ENCODE data around the gene CD300LB.
"Not testable (repeated sequence)": the region's sequence is repeated elsewhere in the genome, so short reads cannot be mapped to it uniquely, and the experiment has no call there.

CD300LB gene

DNA sequence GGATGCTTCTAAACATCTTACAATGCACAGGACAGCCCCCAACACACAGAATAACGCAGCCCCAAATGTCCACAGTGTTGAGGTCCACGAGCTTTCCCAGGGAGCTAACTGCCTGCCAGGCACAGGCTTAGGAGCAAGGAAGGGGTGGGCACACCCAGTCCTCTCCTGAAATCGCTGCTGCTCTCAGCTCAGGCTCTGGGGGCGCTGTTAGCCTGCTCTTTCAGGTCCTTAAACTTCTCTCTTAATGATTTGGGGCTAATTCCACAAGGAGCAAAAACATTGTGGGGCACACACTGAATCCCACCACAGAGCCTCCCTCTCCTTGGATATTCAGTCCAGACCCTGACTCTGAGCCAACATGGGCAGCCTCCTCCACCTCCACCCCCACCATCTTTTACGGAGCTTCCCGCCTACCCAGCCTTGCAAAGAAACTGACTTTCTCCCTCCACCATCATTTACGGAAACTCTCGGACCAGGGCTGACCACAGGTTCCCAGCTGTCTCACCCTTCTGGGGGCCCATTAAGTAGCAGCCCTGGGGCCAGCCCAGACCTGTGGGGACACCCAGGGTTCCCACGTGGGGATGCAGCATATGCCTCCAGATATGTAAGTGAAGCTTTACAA, 35.0 kb upstream of the CD300LB start:
- ChIA-PET CTCF (interaction anchor here (0.6 to 2.0 kb wide), 22 partner anchors 8 to 205 kb away, joined by 3 to 22 read pairs (median 4); partner anchors contain the start of genes CD300C and RAB37), POLR2A (interaction anchor here (0.6 kb wide), 1 partner anchor 210 kb away, joined by 3 read pairs; the partner anchor contains the start of gene NAT9)
- TF ChIP-seq ARNT (IDR thresholded peaks at IDR 0.05) (no peak), CTBP1 (IDR thresholded peaks at IDR 0.05; ENCODE audit: borderline replicate concordance) (no peak), TARDBP (IDR thresholded peaks at IDR 0.05) (no peak), SP1 (IDR thresholded peaks at IDR 0.05) (no peak), NFRKB (IDR thresholded peaks at IDR 0.05) (no peak)
- DNase-seq (ENCODE audit: extremely low spot score), result peak; percentile 74

- DNase-seq (ENCODE audit: extremely low spot score), result no peak
- CTCF ChIA-PET, result interaction anchor here (0.6 to 0.7 kb wide), 2 partner anchors 442 to 1467 kb away, joined by 3 read pairs; no protein-coding TSS in a partner anchor
- TF ChIP-seq L3MBTL2 (conservative IDR thresholded peaks at IDR 0.05), result no peak
- no peak for TF ChIP-seq FOXM1 (IDR thresholded peaks at IDR 0.05; ENCODE audit: borderline replicate concordance)
- no peak for TF ChIP-seq CTBP1 (IDR thresholded peaks at IDR 0.05; ENCODE audit: borderline replicate concordance)
- no peak for TF ChIP-seq ZNF384 (IDR thresholded peaks at IDR 0.05)
- TF ChIP-seq ELF4 (IDR thresholded peaks at IDR 0.05), result no peak
- no peak for TF ChIP-seq FOXA1 (IDR thresholded peaks at IDR 0.05)
- TF ChIP-seq NFRKB (IDR thresholded peaks at IDR 0.05), result no peak
- TF ChIP-seq, protein P1, sequence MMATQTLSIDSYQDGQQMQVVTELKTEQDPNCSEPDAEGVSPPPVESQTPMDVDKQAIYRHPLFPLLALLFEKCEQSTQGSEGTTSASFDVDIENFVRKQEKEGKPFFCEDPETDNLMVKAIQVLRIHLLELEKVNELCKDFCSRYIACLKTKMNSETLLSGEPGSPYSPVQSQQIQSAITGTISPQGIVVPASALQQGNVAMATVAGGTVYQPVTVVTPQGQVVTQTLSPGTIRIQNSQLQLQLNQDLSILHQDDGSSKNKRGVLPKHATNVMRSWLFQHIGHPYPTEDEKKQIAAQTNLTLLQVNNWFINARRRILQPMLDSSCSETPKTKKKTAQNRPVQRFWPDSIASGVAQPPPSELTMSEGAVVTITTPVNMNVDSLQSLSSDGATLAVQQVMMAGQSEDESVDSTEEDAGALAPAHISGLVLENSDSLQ (IDR thresholded peaks at IDR 0.05), result no peak
- TF ChIP-seq TARDBP (IDR thresholded peaks at IDR 0.05), result no peak
- no peak for TF ChIP-seq LEF1 (IDR thresholded peaks at IDR 0.05; ENCODE audit: borderline replicate concordance)
- no peak for TF ChIP-seq BHLHE40 (IDR thresholded peaks at IDR 0.05; ENCODE audit: borderline replicate concordance)
- no peak for TF ChIP-seq SP1 (IDR thresholded peaks at IDR 0.05)
- TF ChIP-seq FOXK2 (IDR thresholded peaks at IDR 0.05), result no peak
- POLR2A ChIA-PET, result no interaction called here
Measured at GRCh38 chr17:74565126-74565525, 33.9 kb upstream of the CD300LB start.

GRCh38 chr17:74563358-74563757, 32.1 kb upstream of the CD300LB start:
- ChIA-PET POLR2A (no interaction called here), CTCF (no interaction called here)
- TF ChIP-seq FOXK2 (IDR thresholded peaks at IDR 0.05) (no peak), ELF4 (IDR thresholded peaks at IDR 0.05) (no peak), SP1 (IDR thresholded peaks at IDR 0.05) (no peak), L3MBTL2 (conservative IDR thresholded peaks at IDR 0.05) (no peak), ARNT (IDR thresholded peaks at IDR 0.05) (no peak), FOXM1 (IDR thresholded peaks at IDR 0.05; ENCODE audit: borderline replicate concordance) (no peak), LEF1 (IDR thresholded peaks at IDR 0.05; ENCODE audit: borderline replicate concordance) (no peak), FOXA1 (IDR thresholded peaks at IDR 0.05) (no peak), ZNF384 (IDR thresholded peaks at IDR 0.05) (no peak), TARDBP (IDR thresholded peaks at IDR 0.05) (no peak), NFRKB (IDR thresholded peaks at IDR 0.05) (no peak), SUZ12 (IDR thresholded peaks at IDR 0.05) (no peak), BHLHE40 (IDR thresholded peaks at IDR 0.05; ENCODE audit: borderline replicate concordance) (no peak)
- DNase-seq (ENCODE audit: extremely low spot score), result no peak

GRCh38 chr17:74561586-74561985, 30.3 kb upstream of the CD300LB start:
- ChIA-PET CTCF (interaction anchor here (0.7 kb wide), 1 partner anchor 40 kb away, joined by 4 read pairs; no protein-coding TSS in a partner anchor), POLR2A (no interaction called here)
- TF ChIP-seq TARDBP (IDR thresholded peaks at IDR 0.05), result no peak
- TF ChIP-seq BHLHE40 (IDR thresholded peaks at IDR 0.05; ENCODE audit: borderline replicate concordance), result no peak
- no peak for DNase-seq (ENCODE audit: extremely low spot score)

GRCh38 chr17:74558882-74559519, 27.7 kb upstream of the CD300LB start:
- POLR2A ChIA-PET, result no interaction called here
- no peak for TF ChIP-seq TARDBP (IDR thresholded peaks at IDR 0.05)
- CTCF ChIA-PET, result no interaction called here
- DNase-seq (ENCODE audit: extremely low spot score), result no peak

DNA sequence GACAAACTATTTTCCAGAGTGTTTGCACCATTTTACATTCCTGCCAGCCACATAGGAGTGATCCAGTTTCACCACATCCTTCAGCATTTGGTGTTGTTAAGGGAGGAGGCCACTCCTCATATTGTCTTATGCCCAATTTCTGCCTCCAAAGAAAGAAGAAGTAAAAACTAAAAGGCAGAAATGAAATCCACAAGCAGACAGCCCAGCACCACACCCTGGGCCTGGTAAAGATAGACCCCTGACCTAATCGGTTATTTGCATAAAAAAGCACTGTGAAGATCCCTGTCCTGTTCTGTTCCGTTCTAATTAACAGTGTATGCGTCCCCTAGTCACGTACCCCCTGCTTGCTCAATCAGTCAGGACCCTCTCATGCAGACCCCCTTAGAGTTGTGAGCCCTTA, 27.1 kb upstream of the CD300LB start:
- DNase-seq (ENCODE audit: extremely low spot score); POLR2A ChIA-PET: not testable (repeated sequence)
- CTCF ChIA-PET, result interaction anchor here (1.0 kb wide), 1 partner anchor 8 kb away, joined by 3 read pairs; no protein-coding TSS in a partner anchor

DNA sequence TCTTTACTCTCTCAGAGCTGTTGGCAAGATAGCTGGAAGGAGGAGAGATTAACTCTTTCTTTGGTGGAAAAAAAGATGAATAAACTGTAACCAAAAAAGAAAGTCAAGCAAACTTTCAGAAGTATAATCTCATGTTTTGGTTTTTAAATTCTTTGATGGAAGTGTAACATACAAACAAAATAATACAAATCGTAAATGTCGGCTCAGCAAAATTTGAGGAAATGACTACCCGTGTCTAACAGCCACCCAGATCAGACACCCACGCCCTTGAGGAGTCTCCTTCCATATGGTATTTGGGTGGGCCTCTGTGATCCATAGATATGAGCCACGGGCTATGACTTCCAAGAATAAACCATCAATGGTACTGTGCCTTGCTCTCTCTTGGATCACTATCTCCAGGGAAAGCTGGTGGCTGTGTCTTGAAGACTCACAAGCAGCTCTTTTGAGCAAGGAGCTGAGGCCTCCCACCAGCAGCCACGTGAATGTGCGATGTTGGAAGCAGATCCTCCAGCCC, 24.2 kb upstream of the CD300LB start:
- ChIA-PET POLR2A (no interaction called here), CTCF (interaction anchor here (5.2 kb wide), 1 partner anchor 11 kb away, joined by 22 read pairs; the partner anchor contains the start of gene CD300H)
- DNase-seq (ENCODE audit: extremely low spot score), result no peak
- TF ChIP-seq TARDBP (IDR thresholded peaks at IDR 0.05) (no peak), NFRKB (IDR thresholded peaks at IDR 0.05) (no peak), ELF4 (IDR thresholded peaks at IDR 0.05) (no peak), HDGF (IDR thresholded peaks at IDR 0.05; ENCODE audit: borderline replicate concordance) (no peak), SP1 (IDR thresholded peaks at IDR 0.05) (no peak), ZNF384 (IDR thresholded peaks at IDR 0.05) (no peak), ARNT (IDR thresholded peaks at IDR 0.05) (no peak), FOXK2 (IDR thresholded peaks at IDR 0.05) (no peak), BHLHE40 (IDR thresholded peaks at IDR 0.05; ENCODE audit: borderline replicate concordance) (no peak), SUZ12 (IDR thresholded peaks at IDR 0.05) (no peak), FOXM1 (IDR thresholded peaks at IDR 0.05; ENCODE audit: borderline replicate concordance) (no peak), LEF1 (IDR thresholded peaks at IDR 0.05; ENCODE audit: borderline replicate concordance) (no peak), L3MBTL2 (conservative IDR thresholded peaks at IDR 0.05) (no peak), CTBP1 (IDR thresholded peaks at IDR 0.05; ENCODE audit: borderline replicate concordance) (no peak), FOXA1 (IDR thresholded peaks at IDR 0.05) (no peak)
- TF ChIP-seq, protein P1 (IDR thresholded peaks at IDR 0.05), result no peak

All from HEK293T (cell line).